Measurements from ENCODE around the gene GFY. TPM values are rescaled to one million over a fixed set of nuclear protein-coding genes. Genes with fewer than 3 reads are reported as not detected.

GFY gene
- total and polyA plus RNA-seq, 2 experiments from 2014 or later: 1.2 TPM; not detected in 1

GRCh38 chr19:49455773-49456172 lies 30.6 kb downstream of the GFY start:
- peaks cover 9% of the 10 kb centered on the region; the same call in 2 of the 3 replicates for H3K9me3 Mint-ChIP-seq
- ATAC-seq: no peak
- no peak overlapping the region; the same call in 2 of the 3 replicates for H3K4me3 Mint-ChIP-seq

GRCh38 chr19:49456326-49456725 lies 31.1 kb downstream of the GFY start:
- Mint-ChIP-seq H3K9me3 (peaks cover 9% of the 10 kb centered on the region; the same call in 2 of the 3 replicates), H3K4me3 (no peak overlapping the region), H3K4me1 (no peaks in the 10 kb centered on the region), H3K36me3 (ENCODE audit: low read depth) (peaks cover 35% of the 10 kb centered on the region), H3K27me3 (ENCODE audit: insufficient read depth, low read depth, poor library complexity) (peaks cover 14% of the 10 kb centered on the region), H3K27ac (no peak overlapping the region)
- Histone ChIP-seq H3K27me3 (ENCODE audit: insufficient read depth) (no peaks in the 10 kb centered on the region), H3K36me3 (ENCODE audit: insufficient read depth) (no peaks in the 10 kb centered on the region), H3F3A (replicated peaks; ENCODE audit: low read depth) (0 out of 2 replicates have a peak, but pooled peaks cover 4% of the 10 kb centered on the region), H2AFZ (no peak overlapping the region), H3K9me2 (ENCODE audit: insufficient read depth) (no peaks in the 10 kb centered on the region), H3K27ac (ENCODE audit: low read depth) (no peak overlapping the region), H3K4me2 (no peak overlapping the region), H3K79me2 (replicated peaks; ENCODE audit: insufficient read depth) (peaks cover 19% of the 10 kb centered on the region), H3K4me1 (ENCODE audit: insufficient read depth) (peaks cover 4% of the 10 kb centered on the region; the same call in 1 of the 2 replicates), H3K4me3 (no peak overlapping the region), H4K20me1 (replicated peaks; ENCODE audit: insufficient read depth) (no peaks in the 10 kb centered on the region)
- no peak for DNase-seq (ENCODE audit: low spot score)
- no peak for TF ChIP-seq EZH2 (IDR thresholded peaks at IDR 0.05; ENCODE audit: low read depth, unreplicated experiment)
- ATAC-seq: no peak

More at GRCh38 chr19:49455773-49456172, 30.6 kb downstream of the GFY start:
- Histone ChIP-seq H3K4me2 (no peak overlapping the region), H2AFZ (no peak overlapping the region), H3K27me3 (ENCODE audit: insufficient read depth) (no peaks in the 10 kb centered on the region), H3K36me3 (ENCODE audit: insufficient read depth) (no peaks in the 10 kb centered on the region), H3K27ac (ENCODE audit: low read depth) (no peak overlapping the region), H3F3A (replicated peaks; ENCODE audit: low read depth) (0 out of 2 replicates have a peak, but pooled peaks cover 4% of the 10 kb centered on the region), H4K20me1 (replicated peaks; ENCODE audit: insufficient read depth) (no peaks in the 10 kb centered on the region), H3K4me1 (ENCODE audit: insufficient read depth) (peaks cover 6% of the 10 kb centered on the region; the same call in 1 of the 2 replicates), H3K4me3 (no peak overlapping the region), H3K79me2 (replicated peaks; ENCODE audit: insufficient read depth) (peaks cover 23% of the 10 kb centered on the region), H3K9me2 (ENCODE audit: insufficient read depth) (no peaks in the 10 kb centered on the region)
- Mint-ChIP-seq H3K27me3 (ENCODE audit: insufficient read depth, low read depth, poor library complexity) (peaks cover 19% of the 10 kb centered on the region), H3K4me1 (peaks cover under 1% of the 10 kb centered on the region), H3K36me3 (ENCODE audit: low read depth) (peaks cover 37% of the 10 kb centered on the region), H3K27ac (no peak overlapping the region)
- TF ChIP-seq NANOG (IDR thresholded peaks at IDR 0.05; ENCODE audit: borderline replicate concordance): no peak
- no peak for TF ChIP-seq POLR2AphosphoS5 (IDR thresholded peaks at IDR 0.05; ENCODE audit: low read depth)
- no peak for TF ChIP-seq JUNB (IDR thresholded peaks at IDR 0.05; ENCODE audit: unreplicated experiment)
- no peak for TF ChIP-seq STAT1 (IDR thresholded peaks at IDR 0.05; ENCODE audit: unreplicated experiment)
- TF ChIP-seq CREB1 (CRISPR knock-in tag; IDR thresholded peaks at IDR 0.05; ENCODE audit: low read depth): no peak
- DNase-seq (ENCODE audit: low spot score): no peak

- no peak for TF ChIP-seq ZNF331 (CRISPR knock-in tag; IDR thresholded peaks at IDR 0.05; ENCODE audit: low read depth)
- TF ChIP-seq STAT1 (IDR thresholded peaks at IDR 0.05; ENCODE audit: unreplicated experiment): no peak
- no peak for TF ChIP-seq ETS1 (IDR thresholded peaks at IDR 0.05)
- H3K36me3 Mint-ChIP-seq (ENCODE audit: low read depth): peaks cover 35% of the 10 kb centered on the region
- H3K27ac ChIP-seq (ENCODE audit: low read depth): no peak overlapping the region
- H3K4me3 Mint-ChIP-seq: no peak overlapping the region
- peaks cover 4% of the 10 kb centered on the region for H3K27me3 Mint-ChIP-seq (ENCODE audit: insufficient read depth, low read depth, poor library complexity)
- H3K9me3 Mint-ChIP-seq: no peaks in the 10 kb centered on the region
- peaks cover 19% of the 10 kb centered on the region for H3K79me2 ChIP-seq (replicated peaks; ENCODE audit: insufficient read depth)
- H3K4me2 ChIP-seq: no peak overlapping the region
- H3F3A ChIP-seq (replicated peaks; ENCODE audit: low read depth): 0 out of 2 replicates have a peak, but pooled peaks cover 2% of the 10 kb centered on the region
- H3K27me3 ChIP-seq (ENCODE audit: insufficient read depth): no peaks in the 10 kb centered on the region
- H3K4me3 ChIP-seq: no peak overlapping the region
- no peak overlapping the region for H3K27ac Mint-ChIP-seq
- no peaks in the 10 kb centered on the region for H3K4me1 Mint-ChIP-seq
- H3K9me2 ChIP-seq (ENCODE audit: insufficient read depth): no peaks in the 10 kb centered on the region
- no peak overlapping the region for H2AFZ ChIP-seq
- peaks cover 4% of the 10 kb centered on the region; the same call in 1 of the 2 replicates for H3K4me1 ChIP-seq (ENCODE audit: insufficient read depth)
- no peaks in the 10 kb centered on the region for H4K20me1 ChIP-seq (replicated peaks; ENCODE audit: insufficient read depth)
- no peak for ATAC-seq
- DNase-seq (ENCODE audit: low spot score): no peak
- H3K36me3 ChIP-seq (ENCODE audit: insufficient read depth): no peaks in the 10 kb centered on the region
These were observed 33.3 kb downstream of the GFY start for GRCh38 chr19:49458567-49458903.
